HPDE6-E6E7 (cell line): ENCODE data around the gene GPR68.

Source experiments
- DNase-seq: peaks from one replicate; pipeline ENCODE4 v3.0.0; 2011; ENCODE audit warnings: missing footprints; ENCODE audit errors: extremely low spot score

The GPR68 gene

DNA sequence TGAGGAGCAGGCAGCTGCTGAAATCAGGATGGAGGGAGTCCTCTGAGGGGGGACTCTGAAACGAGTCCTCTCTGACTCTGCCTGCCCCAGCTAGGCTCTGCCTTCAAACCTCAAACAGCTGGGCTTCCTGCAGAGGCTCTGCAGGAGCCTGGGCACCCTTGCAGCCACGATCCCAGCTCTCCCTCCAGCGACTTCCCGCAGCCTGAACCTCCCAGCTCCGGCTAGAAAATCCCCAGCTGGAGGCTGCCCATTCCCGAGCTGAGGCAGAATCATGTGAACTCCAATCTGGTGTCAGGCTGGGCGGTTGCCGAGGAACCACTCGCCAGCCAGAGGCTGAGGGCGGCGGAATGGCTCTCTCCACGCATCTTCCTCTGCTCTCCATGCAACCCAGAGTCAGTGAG lies at the start of gene GPR68:
GPR68 (minus strand) TSS at position 204 of the 401 bp plus-strand sequence. CDS start 9,654 bp downstream, outside the sequence.
- no peak for DNase-seq

DNA sequence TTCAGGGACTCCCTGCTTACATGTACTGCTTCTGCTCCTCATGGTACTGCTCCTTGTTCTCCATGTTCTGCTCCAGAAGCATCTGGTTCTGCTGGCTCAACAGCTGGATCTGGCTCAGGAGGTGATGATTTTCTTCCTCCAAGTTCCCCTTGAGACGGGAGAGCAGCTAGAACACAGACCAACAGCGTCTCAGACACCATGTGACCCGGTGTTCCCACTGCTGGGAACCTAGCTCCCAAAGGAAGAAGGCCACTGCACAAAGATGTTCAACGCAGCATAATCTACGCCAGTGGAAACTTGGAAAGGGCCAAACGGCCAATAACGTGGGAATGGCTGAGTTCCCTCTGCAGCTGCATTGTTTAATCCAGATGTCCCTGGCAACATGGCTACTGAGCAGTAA lies 49.6 kb upstream of the GPR68 start:
- DNase-seq, result no peak

DNA sequence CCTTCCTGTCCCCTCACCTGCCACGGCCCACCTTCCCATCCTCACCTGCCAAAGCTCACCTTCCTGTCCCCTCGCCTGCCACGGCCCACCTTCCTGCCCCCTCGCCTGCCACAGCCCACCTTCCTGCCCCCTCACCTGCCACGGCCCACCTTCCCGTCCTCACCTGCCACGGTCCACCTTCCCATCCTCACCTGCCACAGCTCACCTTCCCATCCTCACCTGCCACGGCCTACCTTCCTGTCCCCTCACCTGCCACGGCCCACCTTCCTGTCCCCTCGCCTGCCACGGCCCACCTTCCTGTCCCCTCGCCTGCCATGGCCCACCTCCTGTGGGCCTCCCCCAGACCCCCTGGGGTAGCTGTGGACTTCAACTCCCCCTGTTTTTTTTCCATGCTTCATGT lies 48.8 kb upstream of the GPR68 start:
- DNase-seq, result no peak

GRCh38 chr14:91292491-91292890 lies 48.0 kb upstream of the GPR68 start:
- no peak for DNase-seq

GRCh38 chr14:91291786-91292405 lies 47.4 kb upstream of the GPR68 start:
- no peak for DNase-seq

DNA sequence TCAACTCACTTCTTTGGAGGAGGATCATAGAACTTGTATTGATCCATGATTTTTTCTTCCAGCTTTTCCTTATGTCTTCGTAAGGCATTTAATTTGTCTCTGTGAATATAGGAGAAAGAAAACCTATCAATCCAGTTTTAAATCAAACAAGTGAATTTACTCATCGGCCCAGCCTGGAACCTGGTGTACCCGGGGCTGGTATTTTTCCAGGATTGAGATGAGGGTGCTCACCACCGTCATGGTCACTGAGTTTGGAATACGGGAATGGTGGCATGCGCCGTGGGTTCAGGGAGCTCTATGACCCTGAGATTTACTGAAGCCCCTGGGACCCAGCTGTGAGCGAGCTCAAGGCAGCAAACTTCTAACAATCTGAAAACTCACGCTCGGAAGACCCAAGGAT lies 46.5 kb upstream of the GPR68 start:
- no peak for DNase-seq

DNA sequence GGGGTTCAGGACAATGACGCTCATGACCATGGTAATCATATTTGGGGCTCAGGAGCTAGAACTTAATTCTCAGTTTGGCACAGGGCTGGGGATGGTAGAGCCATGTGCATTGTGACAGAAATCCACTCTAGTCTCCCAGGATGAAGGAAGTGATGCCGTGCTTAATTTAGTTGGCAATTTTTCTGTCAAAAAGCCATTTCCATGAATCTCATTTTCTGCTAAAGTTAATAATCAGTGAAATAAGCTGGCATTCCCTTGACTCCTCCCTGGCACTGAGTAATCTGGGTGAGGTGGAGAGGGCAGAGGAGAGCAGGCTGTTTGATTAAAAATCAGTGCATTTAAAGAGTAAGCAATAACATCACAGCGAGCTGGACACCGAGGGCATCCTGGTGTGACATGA lies 45.0 kb upstream of the GPR68 start:
- DNase-seq, result no peak

GRCh38 chr14:91288876-91289275 lies 44.4 kb upstream of the GPR68 start:
- no peak for DNase-seq

GRCh38 chr14:91286530-91286937 lies 42.0 kb upstream of the GPR68 start:
- peak; percentile 74 for DNase-seq

DNA sequence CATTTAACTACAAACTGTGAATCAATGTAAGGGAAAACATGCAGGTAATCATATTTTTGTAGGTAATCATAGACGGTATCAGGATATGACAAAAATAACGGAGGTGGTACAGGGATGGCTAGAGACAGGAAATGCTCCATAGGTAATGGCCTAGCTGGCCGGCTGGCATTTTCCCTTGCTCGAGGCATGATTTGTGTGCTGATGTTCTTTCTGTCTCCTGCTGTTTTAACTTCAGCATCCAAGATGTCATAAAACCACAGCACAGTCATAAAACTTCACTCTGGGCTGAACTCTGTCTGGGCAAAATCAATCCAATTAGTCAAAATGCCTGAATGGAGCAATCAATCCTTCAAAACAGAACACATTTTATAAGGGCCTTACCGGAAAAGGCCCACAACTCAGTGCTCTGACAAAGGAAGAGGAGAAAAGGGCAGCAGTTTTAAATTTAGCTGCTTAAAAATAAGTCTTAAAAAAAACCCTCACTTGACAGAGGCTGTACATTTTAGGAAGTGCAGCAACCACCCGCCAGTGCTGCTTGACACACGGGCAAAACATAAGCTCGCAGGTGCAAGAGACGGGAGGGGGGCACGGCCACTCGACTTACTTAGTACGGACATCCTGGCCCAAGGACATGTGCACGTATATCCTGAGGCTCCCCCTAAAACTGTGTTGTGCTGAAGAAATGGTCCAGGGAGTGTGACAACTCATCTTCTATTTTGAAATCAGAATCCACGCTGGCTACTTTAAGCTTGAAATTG lies 40.5 kb upstream of the GPR68 start:
- DNase-seq, result no peak

DNA sequence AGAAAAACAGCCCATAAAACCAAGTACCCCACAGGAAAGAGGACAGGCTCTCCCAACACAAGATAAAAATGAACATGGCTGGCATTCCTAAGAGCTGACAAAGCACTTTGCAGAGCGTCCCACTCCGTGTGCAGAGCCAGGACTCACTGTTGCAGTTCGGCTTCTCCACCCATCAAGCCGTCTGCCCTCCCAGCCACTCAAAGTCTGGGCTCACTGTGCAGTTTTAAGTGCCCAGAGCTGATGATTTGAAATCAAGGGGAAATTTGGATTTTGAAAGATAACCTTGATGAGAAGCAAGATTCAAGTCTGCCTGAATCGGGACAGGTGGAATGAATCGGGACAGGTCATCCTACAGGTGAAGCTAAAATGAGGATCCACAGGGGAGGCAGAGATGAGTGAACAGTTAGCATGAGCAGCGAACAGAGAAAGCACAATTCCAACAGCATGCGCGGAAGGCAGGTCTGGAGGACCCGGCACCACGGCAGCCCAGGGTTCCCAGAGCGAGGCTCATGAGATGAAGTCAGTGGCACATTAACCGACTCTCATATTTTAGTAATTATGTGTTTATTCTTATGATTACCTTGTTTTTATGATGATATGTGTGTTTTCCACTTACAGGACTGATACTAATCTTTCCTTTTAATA lies 39.8 kb upstream of the GPR68 start:
- DNase-seq, result peak; percentile 54

GRCh38 chr14:91283666-91284065 lies 39.2 kb upstream of the GPR68 start:
- DNase-seq, result no peak

GRCh38 chr14:91282954-91283645 lies 38.6 kb upstream of the GPR68 start:
- DNase-seq, result no peak

DNA sequence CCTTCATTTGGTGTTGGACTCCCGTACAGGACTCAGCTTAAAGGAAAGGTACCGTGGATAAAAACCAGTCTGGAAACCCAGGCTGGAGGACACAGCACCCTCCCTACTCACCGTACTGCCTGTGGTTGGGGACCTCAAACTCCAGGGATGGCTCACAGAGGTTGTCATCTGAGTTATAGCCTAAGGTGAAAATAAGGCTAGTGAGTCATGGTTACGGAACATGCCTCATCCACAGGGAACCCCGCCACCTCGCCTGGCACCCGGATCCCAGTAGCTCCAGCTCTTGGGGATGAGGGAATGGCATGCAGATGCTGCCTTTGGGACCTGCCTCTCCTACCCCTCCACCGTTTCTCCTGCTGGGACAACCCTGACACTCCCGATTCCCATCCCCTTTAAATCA lies 36.8 kb upstream of the GPR68 start:
- peak; percentile 91 for DNase-seq

GRCh38 chr14:91280129-91280528 lies 35.6 kb upstream of the GPR68 start:
- DNase-seq, result no peak

DNA sequence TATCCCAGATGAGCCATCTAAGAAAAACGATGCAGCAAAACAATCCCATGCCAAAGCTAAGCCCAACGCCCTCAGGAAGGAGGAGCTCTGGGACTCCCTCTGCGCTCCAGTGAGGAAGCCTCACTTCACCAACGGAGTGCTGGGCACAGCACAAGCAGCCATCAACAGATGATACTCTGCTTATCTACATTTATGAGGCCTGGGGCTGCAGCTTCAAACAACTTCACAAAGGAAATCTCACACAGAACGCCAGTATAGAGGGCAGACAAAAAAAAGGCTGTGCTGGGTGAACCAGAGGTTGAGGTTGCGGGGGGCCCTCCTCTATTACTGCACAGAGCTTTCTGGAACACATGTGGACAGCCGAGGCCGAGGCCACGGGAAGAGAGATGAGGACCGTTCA lies 34.9 kb upstream of the GPR68 start:
- no peak for DNase-seq

GRCh38 chr14:91278383-91278715 lies 33.8 kb upstream of the GPR68 start:
- DNase-seq, result no peak

DNA sequence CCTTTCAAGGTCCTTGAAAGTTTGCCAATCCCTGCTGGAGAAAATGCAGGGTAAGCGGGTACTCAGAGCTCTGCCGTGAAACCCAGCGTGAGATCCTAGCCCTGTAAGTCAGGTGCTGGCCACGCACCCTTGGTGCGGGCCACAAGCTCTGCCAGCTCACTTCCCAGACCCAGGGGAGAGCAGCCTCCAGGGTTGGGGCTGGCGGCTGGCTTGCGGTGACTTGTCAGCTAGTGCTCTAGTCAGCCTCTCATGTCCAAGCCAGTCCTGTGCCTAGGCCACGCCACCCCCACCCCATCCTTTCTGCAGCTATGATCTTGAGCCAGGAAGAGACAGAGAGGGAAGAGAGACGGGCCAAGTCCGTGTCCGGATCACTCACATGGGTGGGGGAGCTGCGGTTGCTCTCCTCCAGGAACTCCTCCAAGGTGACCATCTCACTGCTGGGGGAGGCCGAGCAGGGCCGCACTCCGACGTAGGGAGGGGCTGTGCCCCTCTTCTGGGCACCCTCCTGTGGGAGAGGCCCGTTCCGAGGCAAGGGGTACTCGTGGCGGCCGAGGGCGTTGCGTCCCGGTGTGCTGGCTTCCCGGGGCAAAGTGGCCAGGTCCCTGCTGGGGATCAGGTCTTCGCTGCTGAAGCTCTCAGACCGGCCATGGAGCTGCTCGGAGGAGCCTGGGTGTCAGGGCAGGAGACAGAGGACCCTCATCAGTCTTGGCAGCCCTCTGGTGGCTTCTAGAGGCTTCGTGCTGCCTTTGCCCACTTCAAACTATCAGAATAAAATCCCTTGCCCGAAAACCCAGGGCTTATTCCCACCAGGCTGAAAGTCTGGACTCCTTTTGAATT lies 33.3 kb upstream of the GPR68 start:
- peak; percentile 63 for DNase-seq

DNA sequence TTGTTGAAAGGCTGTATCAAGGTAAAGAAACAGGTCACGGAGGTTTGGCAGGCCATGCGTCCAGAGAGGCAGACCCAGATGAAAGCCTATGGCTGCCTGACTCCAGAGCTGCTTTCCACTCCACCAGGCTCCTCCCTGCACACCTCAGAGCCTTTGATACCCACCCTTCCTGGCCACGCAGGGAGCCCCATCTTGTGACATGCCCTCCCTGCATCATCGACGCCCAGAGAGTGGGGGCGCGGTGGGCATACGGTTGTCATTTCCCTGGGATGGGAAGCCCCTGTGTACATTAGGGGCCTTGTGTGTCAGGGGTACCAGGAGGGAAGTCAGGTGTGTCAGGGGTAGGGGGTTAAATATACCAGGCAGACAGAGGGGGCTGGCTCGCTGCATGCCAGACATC lies 30.3 kb upstream of the GPR68 start:
- no peak for DNase-seq

DNA sequence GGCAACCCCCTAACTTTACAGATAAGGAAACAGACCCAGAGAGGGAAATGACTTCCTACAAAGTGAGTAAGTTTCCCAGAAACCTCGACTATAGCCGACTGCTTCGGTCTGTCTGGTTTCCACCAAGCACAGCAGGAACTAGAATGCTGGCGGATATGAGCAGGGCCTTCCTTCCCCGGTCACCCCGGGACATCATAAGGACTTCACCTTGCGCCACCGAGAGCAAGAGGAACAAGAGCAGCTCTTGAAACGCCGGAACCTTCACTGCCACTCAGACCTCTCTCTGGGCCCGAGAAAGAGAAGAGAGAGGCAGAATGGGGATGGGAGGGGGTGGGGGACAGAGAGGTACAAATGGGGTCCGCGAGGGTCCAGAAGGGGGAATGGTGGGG lies 29.4 kb upstream of the GPR68 start:
- DNase-seq, result no peak

DNA sequence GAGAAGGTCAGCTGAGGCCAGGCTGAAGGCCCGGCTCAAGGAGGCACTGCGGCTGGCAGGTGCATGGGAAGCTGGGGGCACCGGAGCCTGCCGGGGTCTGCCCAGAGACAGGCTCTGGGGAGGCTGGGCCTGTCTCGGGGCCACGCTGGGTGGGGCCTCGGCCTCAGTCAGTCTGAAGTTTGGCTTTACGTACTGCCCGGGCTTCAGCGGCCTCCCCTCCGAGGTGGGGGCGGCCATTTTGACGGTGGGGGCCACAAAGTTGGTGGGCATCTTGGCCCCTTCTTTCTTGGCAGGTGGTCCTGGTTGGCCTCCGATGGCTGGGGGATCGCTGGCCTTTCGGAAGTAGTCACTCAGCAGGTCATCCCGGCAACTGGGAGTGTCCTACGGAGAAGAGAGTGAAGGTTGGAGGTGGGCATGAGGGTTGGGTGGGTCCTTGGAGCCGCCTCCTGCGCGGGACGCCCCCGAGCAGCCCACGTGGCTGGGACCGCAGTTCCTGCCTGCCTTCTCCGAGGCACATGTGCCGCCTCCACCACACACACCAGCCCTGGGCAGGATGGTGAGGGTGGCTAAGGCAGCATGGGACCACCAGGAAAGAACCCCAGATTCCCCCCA lies 28.9 kb upstream of the GPR68 start:
- no peak for DNase-seq
